SIG-M5 treated with dmso at 0.1 percent for 504 hours (cell line): Measurements from ENCODE around the gene ZFPM1.
"Not testable (repeated sequence)": the region's sequence is repeated elsewhere in the genome, so short reads cannot be mapped to it uniquely, and the experiment has no call there.

Experiments used
- DNase-seq: peaks from one replicate; lab custom pipeline; 2025; ENCODE audit not compliant: unreplicated experiment; lab: John Stamatoyannopoulos, UW

ZFPM1 gene

DNA sequence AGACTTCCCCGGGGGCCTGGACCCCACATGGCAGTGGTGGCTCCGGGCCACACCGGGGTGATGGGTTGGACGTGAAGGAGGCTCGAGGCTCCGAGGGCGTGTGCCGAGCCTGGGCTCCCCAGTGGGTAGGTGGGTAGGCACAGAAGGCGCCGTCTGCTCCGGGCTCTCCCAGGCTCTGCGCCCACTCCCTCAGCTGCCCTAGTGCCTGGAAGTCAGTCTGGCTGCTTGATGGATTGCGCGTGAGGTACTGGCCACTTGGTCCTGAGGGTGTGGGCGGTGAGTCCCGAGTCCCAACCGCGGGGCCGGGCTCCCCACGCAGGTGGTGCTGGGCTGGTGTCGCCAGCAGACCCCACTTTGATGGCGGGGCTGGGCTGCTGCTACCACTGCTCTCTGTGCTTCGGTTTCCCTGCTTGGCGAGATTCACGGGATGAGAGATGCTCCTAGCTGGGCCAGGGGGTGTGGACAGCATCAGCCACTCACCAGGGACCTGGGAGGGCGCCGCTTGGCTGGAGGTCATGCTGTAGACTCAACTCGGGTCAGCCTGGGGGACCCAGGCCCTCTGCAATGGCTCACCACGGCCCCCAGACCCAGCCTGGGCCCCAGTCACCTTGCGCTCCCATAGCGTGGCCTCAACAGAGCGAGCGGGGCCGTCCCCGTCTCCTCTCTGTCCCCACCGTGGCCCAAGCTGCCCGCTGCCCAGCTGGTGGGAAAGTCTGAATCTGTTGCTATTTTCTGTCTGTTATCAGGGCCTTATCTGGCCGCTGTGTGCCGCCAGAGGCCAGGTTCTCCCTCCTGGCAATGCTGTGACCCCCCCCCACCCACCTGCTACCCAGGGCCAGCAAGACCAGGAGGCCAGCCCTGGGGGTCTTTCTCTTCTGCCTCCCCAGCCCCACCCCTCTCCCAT, 26.1 kb downstream of the ZFPM1 start:
- DNase-seq, result no peak

- DNase-seq, result no peak
Observed at GRCh38 chr16:88479793-88480760, 27.0 kb downstream of the ZFPM1 start.

- no peak for DNase-seq
Observed at GRCh38 chr16:88480829-88481228, 27.7 kb downstream of the ZFPM1 start.

- DNase-seq, result no peak
Observed at GRCh38 chr16:88481851-88482250, 28.8 kb downstream of the ZFPM1 start.

- no peak for DNase-seq
Observed at GRCh38 chr16:88482630-88483391, 29.7 kb downstream of the ZFPM1 start.

- DNase-seq, result no peak
Observed at GRCh38 chr16:88483392-88483641, 30.2 kb downstream of the ZFPM1 start.

- DNase-seq, result no peak
Observed at GRCh38 chr16:88484505-88485365, 31.7 kb downstream of the ZFPM1 start.

DNA sequence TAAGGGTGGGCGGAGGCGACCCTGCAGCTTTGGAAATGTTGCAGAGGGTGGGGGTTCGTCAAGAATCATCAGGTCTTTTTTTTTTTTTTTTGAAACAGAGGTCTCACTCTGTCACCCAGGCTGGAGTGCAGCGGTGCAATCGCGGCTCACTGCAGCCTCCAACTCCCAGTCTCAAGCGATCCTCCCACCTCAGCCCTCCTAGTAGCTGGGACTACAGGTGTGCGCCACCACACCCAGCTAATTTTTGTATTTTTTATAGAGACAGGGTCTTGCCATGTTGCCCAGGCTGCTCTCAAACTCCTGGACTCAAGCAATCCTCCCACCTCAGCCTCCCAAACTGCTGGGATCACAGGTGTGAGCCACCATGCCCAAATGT, 32.3 kb downstream of the ZFPM1 start:
- not testable (repeated sequence) for DNase-seq

- no peak for DNase-seq
Observed at GRCh38 chr16:88486398-88487123, 33.5 kb downstream of the ZFPM1 start.

GRCh38 chr16:88487124-88487432, 34.0 kb downstream of the ZFPM1 start:
- no peak for DNase-seq

GRCh38 chr16:88487920-88488851, 35.1 kb downstream of the ZFPM1 start:
- no peak for DNase-seq

DNA sequence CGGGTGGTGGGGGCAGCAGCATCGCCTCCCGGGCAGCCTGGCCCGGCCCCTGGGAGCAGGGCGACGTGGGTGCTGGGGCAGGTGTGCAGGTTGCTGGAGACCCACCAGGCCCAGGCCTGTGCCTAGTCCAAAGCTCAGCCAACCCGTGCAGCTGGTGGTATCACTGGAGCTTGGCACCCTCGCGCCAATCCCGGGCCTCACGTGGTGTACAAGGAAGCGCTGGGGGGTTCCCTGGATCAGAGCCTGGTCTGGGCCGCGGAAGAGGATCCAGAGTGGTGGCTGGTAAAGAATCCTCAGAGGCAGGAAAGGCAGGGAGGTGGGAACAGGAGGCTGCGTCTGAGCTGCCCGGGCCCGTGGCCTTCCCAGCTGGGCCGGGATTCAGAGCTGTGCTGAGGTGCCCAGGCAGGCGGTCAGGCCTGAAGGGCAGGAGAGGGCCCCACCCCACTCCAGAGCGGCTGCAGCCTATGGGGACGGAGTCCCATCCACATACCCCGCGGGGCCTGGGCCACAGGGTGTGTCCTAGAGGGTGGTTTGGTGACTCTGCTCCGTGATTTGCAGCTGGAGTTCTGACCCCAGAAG, 36.2 kb downstream of the ZFPM1 start:
- DNase-seq, result no peak

- no peak for DNase-seq
Observed at GRCh38 chr16:88491001-88491559, 38.0 kb downstream of the ZFPM1 start.

GRCh38 chr16:88491560-88492310, 38.7 kb downstream of the ZFPM1 start:
- DNase-seq, result no peak

- no peak for DNase-seq
Observed at GRCh38 chr16:88493879-88494278, 40.8 kb downstream of the ZFPM1 start.

GRCh38 chr16:88494335-88495154, 41.5 kb downstream of the ZFPM1 start:
- no peak for DNase-seq
